WTC11 (cell line): ENCODE results near the gene BNIPL. TPM values are rescaled to one million over a fixed set of nuclear protein-coding genes. Genes with fewer than 3 reads are reported as not detected.

ENCODE experiments used
- ATAC-seq: fragments of 200-7000 bp; cut with Tn5 transposase; 2 replicates; pipeline ENCODE4 v1.10.0; 2021; ENCODE audit warnings: mild to moderate bottlenecking, moderate library complexity
- CTCF ChIA-PET: fragments of 300-600 bp; sonication (Branson Sonifier 250); formaldehyde crosslinking; loops from one replicate; lab custom pipeline; 2021; ENCODE audit warnings: antibody characterized with exemption; lab: Charles Lee
- POLR2A ChIA-PET: fragments of 350-600 bp; sonication (Branson Sonifier 250); formaldehyde crosslinking; loops from one replicate; lab custom pipeline; 2021; ENCODE audit warnings: antibody characterized with exemption; lab: Charles Lee
- DNase-seq: peaks from one replicate; pipeline ENCODE4 v3.0.0; 2021; ENCODE audit warnings: low spot score
- H3K27ac Mint-ChIP-seq: 2 replicates; pipeline ENCODE4 v1.8.0; 2021; ENCODE audit warnings: mixed read lengths
- H3K27me3 Mint-ChIP-seq: 2 replicates; pipeline ENCODE4 v1.8.0; 2021; ENCODE audit warnings: low read depth, mild to moderate bottlenecking, moderate library complexity, mixed read lengths
- H3K36me3 Mint-ChIP-seq: 2 replicates; pipeline ENCODE4 v1.8.0; 2021; ENCODE audit warnings: mixed read lengths
- H3K4me1 Mint-ChIP-seq: 2 replicates; pipeline ENCODE4 v1.8.0; 2022; ENCODE audit warnings: mixed read lengths
- H3K4me3 Mint-ChIP-seq: 2 replicates; pipeline ENCODE4 v1.8.0; 2021; ENCODE audit warnings: mild to moderate bottlenecking, moderate library complexity, mixed read lengths
- H3K9me3 Mint-ChIP-seq: 2 replicates; pipeline ENCODE4 v1.8.0; 2021; ENCODE audit warnings: mixed read lengths
- FOXP1 ChIP-seq: sonication (generic); formaldehyde crosslinking; IDR thresholded peaks from 2 replicates; pipeline ENCODE4 v1.8.0; 2022; ENCODE audit warnings: missing genetic modification reagents, mild to moderate bottlenecking, moderate library complexity, borderline replicate concordance
- HMGXB4 ChIP-seq: sonication (generic); formaldehyde crosslinking; IDR thresholded peaks from 2 replicates; pipeline ENCODE4 v1.8.1; 2023; ENCODE audit warnings: mild to moderate bottlenecking, moderate library complexity, missing genetic modification reagents
- MAX ChIP-seq: sonication (generic); formaldehyde crosslinking; IDR thresholded peaks from 2 replicates; pipeline ENCODE4 v1.8.0; 2022; ENCODE audit warnings: mild to moderate bottlenecking, missing genetic modification reagents
- MXD4 ChIP-seq: fragments of 250-450 bp; sonication (Bioruptor Pico); IDR thresholded peaks from 2 replicates; pipeline ENCODE4 v1.8.0; 2021; ENCODE audit warnings: mild to moderate bottlenecking, moderate library complexity, borderline replicate concordance
- NR1H2 ChIP-seq: sonication (generic); formaldehyde crosslinking; IDR thresholded peaks from 2 replicates; pipeline ENCODE4 v1.9.0; 2021; ENCODE audit warnings: mild to moderate bottlenecking, moderate library complexity, missing genetic modification reagents
- NR2C2 ChIP-seq: sonication (generic); formaldehyde crosslinking; IDR thresholded peaks from 2 replicates; pipeline ENCODE4 v1.8.0; 2022; ENCODE audit warnings: mild to moderate bottlenecking, missing genetic modification reagents
- NR3C1 ChIP-seq: sonication (generic); formaldehyde crosslinking; conservative IDR thresholded peaks from 2 replicates; pipeline ENCODE4 v1.8.1; 2023; ENCODE audit warnings: low read depth, mild to moderate bottlenecking, missing genetic modification reagents
- SOX15 ChIP-seq: fragments of 250-450 bp; sonication (Bioruptor Pico); IDR thresholded peaks from 2 replicates; pipeline ENCODE4 v1.9.0; 2021; ENCODE audit warnings: mild to moderate bottlenecking
- USF1 ChIP-seq: sonication (generic); formaldehyde crosslinking; IDR thresholded peaks from 2 replicates; pipeline ENCODE4 v1.8.0; 2022; ENCODE audit warnings: mild to moderate bottlenecking, missing genetic modification reagents
- ZBTB43 ChIP-seq: sonication (generic); formaldehyde crosslinking; IDR thresholded peaks from 2 replicates; pipeline ENCODE4 v1.8.1; 2023; ENCODE audit warnings: mild to moderate bottlenecking, missing genetic modification reagents
- ZSCAN18 ChIP-seq: fragments of 250-450 bp; sonication (Bioruptor Pico); IDR thresholded peaks from 2 replicates; pipeline ENCODE4 v2.1.2; 2022; ENCODE audit warnings: mild to moderate bottlenecking, moderate library complexity
- total RNA-seq: library from RNA; stranded (reverse); gene quantifications from 3 replicates; pipeline ENCODE4 v1.2.3, GENCODE V29; 2021
- TF ChIP-seq, protein P1 (sequence below): sonication (generic); formaldehyde crosslinking; IDR thresholded peaks from 2 replicates; pipeline ENCODE4 v1.8.1; 2022; ENCODE audit warnings: mild to moderate bottlenecking, missing genetic modification reagents, moderate library complexity, borderline replicate concordance
- TF ChIP-seq, protein P2 (sequence below): sonication (generic); formaldehyde crosslinking; IDR thresholded peaks from 2 replicates; pipeline ENCODE4 v1.8.1; 2022; ENCODE audit warnings: low read depth, missing genetic modification reagents, borderline replicate concordance
- TF ChIP-seq, protein P3 (sequence below): sonication (generic); formaldehyde crosslinking; IDR thresholded peaks from 2 replicates; pipeline ENCODE4 v1.8.0; 2023; ENCODE audit warnings: missing genetic modification reagents
- TF ChIP-seq, protein P4 (sequence below): sonication (generic); formaldehyde crosslinking; IDR thresholded peaks from 2 replicates; pipeline ENCODE4 v1.8.0; 2022; ENCODE audit warnings: mild to moderate bottlenecking, missing genetic modification reagents

The BNIPL gene
- total RNA-seq, 1 experiment from 2014 or later, result 3.8 TPM

GRCh38 chr1:151047925-151048644, 11.7 kb downstream of the BNIPL start (continued):
- TF ChIP-seq, protein P1, sequence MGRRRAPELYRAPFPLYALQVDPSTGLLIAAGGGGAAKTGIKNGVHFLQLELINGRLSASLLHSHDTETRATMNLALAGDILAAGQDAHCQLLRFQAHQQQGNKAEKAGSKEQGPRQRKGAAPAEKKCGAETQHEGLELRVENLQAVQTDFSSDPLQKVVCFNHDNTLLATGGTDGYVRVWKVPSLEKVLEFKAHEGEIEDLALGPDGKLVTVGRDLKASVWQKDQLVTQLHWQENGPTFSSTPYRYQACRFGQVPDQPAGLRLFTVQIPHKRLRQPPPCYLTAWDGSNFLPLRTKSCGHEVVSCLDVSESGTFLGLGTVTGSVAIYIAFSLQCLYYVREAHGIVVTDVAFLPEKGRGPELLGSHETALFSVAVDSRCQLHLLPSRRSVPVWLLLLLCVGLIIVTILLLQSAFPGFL (CRISPR knock-in tag), result no peak
- TF ChIP-seq, protein P2, sequence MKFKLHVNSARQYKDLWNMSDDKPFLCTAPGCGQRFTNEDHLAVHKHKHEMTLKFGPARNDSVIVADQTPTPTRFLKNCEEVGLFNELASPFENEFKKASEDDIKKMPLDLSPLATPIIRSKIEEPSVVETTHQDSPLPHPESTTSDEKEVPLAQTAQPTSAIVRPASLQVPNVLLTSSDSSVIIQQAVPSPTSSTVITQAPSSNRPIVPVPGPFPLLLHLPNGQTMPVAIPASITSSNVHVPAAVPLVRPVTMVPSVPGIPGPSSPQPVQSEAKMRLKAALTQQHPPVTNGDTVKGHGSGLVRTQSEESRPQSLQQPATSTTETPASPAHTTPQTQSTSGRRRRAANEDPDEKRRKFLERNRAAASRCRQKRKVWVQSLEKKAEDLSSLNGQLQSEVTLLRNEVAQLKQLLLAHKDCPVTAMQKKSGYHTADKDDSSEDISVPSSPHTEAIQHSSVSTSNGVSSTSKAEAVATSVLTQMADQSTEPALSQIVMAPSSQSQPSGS, result no peak
- TF ChIP-seq FOXP1 (CRISPR knock-in tag), result no peak

DNA sequence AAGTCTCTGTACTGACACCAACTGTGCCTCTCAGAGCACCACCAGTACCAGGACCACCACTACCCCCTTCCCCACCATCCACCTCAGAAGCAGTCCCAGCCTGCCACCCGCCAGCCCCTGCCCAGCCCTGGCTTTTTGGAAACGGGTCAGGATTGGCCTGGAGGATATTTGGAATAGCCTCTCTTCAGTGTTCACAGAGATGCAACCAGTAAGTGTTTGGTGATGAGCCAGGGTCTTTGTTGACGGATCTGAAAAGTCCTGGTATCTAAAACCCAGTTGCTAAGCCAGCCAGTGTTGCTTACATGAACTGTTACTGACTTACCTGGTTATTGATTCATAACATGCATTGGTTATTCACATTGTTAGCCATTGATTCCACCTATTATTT, 12.3 kb downstream of the BNIPL start:
- peaks cover 17% of the 10 kb centered on the region for H3K4me1 Mint-ChIP-seq
- ChIA-PET CTCF (interaction anchor here (0.6 to 3.7 kb wide), 24 partner anchors 10 to 419 kb away, joined by 3 to 43 read pairs (median 5); partner anchors contain the start of genes BNIPL, CDC42SE1, ENSA and GABPB2), POLR2A (interaction anchor here (0.8 to 1.6 kb wide), 6 partner anchors 12 to 141 kb away, joined by 3 to 6 read pairs (median 4); partner anchors contain the start of genes BNIPL, MLLT11 and VPS72)
- peak overlapping the region; percentile 96 for H3K4me3 Mint-ChIP-seq
- ATAC-seq, result peak; percentile 91
- no peaks in the 10 kb centered on the region for H3K9me3 Mint-ChIP-seq
- peaks cover 19% of the 10 kb centered on the region for H3K36me3 Mint-ChIP-seq
- DNase-seq, result no peak
- no peaks in the 10 kb centered on the region for H3K27me3 Mint-ChIP-seq
- H3K27ac Mint-ChIP-seq, result no peak overlapping the region
- TF ChIP-seq ZBTB43 (CRISPR knock-in tag), result no peak
- 0 out of 2 replicates have a peak, but pooled peaks have one; percentile 8 for TF ChIP-seq MAX (CRISPR knock-in tag)
- no peak for TF ChIP-seq USF1 (CRISPR knock-in tag)
- TF ChIP-seq, protein P3, sequence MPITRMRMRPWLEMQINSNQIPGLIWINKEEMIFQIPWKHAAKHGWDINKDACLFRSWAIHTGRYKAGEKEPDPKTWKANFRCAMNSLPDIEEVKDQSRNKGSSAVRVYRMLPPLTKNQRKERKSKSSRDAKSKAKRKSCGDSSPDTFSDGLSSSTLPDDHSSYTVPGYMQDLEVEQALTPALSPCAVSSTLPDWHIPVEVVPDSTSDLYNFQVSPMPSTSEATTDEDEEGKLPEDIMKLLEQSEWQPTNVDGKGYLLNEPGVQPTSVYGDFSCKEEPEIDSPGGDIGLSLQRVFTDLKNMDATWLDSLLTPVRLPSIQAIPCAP (CRISPR knock-in tag), result no peak
- no peak for TF ChIP-seq NR3C1
- TF ChIP-seq MXD4 (CRISPR knock-in tag), result no peak
- 0 out of 2 replicates have a peak, but pooled peaks have one; percentile 6 for TF ChIP-seq HMGXB4 (CRISPR knock-in tag)
- no peak for TF ChIP-seq NR2C2 (CRISPR knock-in tag)
- TF ChIP-seq, protein P4, sequence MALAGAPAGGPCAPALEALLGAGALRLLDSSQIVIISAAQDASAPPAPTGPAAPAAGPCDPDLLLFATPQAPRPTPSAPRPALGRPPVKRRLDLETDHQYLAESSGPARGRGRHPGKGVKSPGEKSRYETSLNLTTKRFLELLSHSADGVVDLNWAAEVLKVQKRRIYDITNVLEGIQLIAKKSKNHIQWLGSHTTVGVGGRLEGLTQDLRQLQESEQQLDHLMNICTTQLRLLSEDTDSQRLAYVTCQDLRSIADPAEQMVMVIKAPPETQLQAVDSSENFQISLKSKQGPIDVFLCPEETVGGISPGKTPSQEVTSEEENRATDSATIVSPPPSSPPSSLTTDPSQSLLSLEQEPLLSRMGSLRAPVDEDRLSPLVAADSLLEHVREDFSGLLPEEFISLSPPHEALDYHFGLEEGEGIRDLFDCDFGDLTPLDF (CRISPR knock-in tag), result no peak
- no peak for TF ChIP-seq NR1H2 (CRISPR knock-in tag)
- no peak for TF ChIP-seq SOX15 (CRISPR knock-in tag)
- TF ChIP-seq ZSCAN18 (CRISPR knock-in tag), result no peak
